ENCODE measurements around the gene SRL.

GRCh38 chr16:4241928-4242283, at the start of gene SRL:
- no peak for TF ChIP-seq CTCF (IDR thresholded peaks at IDR 0.05; ENCODE audit: low read depth, low read length, poor library complexity, severe bottlenecking)
- no peak for TF ChIP-seq EZH2phosphoT487 (IDR thresholded peaks at IDR 0.05; ENCODE audit: borderline replicate concordance, low read length)

Data from DOHH2 (cell line).